KOPT-K1 (cell line): ENCODE results near the gene PPP4R1.
A peak's percentile ranks its signal among the peaks of the same experiment; 100 is the strongest.
"Not testable (repeated sequence)": the region's sequence is repeated elsewhere in the genome, so short reads cannot be mapped to it uniquely, and the experiment has no call there.

ENCODE experiments used
- H3K27ac ChIP-seq: fragments of 200-600 bp; sonication (generic); 2 replicates; pipeline ENCODE4 v1.5.1; 2016; ENCODE audit warnings: antibody characterized with exemption, mild to moderate bottlenecking, low read depth, low read length; ENCODE audit not compliant: poor library complexity, severe bottlenecking
- H3K36me3 ChIP-seq: fragments of 200-600 bp; sonication (generic); 2 replicates; pipeline ENCODE4 v1.5.1; 2017; ENCODE audit warnings: antibody characterized with exemption, mild to moderate bottlenecking, low read length, moderate library complexity; ENCODE audit not compliant: insufficient read depth
- H3K9me3 ChIP-seq: fragments of 200-600 bp; sonication (generic); 2 replicates; pipeline ENCODE4 v1.5.1; 2017; ENCODE audit warnings: antibody characterized with exemption, low read length, mild to moderate bottlenecking; ENCODE audit not compliant: insufficient read depth, poor library complexity, severe bottlenecking

The PPP4R1 gene

DNA sequence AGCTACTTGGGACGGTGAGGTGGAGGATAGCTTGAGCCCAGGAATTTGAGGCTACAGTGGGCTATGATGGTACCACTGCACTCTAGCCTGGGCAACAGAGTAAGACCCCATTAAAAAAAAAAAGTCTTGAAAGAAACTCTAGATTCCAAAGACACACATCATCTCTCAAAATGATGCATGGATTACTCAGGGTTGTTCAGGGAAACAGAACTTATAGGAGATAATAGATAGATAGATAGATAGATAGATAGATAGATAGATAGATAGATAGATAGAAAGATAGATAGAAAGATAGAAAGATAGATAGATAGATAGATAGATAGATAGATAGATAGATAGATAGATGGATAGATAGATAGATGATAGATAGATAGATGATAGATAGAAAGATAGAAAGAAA, 26.7 kb upstream of the PPP4R1 start:
- not testable (repeated sequence) for H3K36me3 ChIP-seq, H3K9me3 ChIP-seq, H3K27ac ChIP-seq

GRCh38 chr18:9638886-9639285, 24.5 kb upstream of the PPP4R1 start:
- no peaks in the 10 kb centered on the region for H3K36me3 ChIP-seq
- no peak overlapping the region for H3K27ac ChIP-seq
- H3K9me3 ChIP-seq, result peaks cover 12% of the 10 kb centered on the region

GRCh38 chr18:9637036-9637767, 22.8 kb upstream of the PPP4R1 start:
- Histone ChIP-seq H3K9me3 (peaks cover 12% of the 10 kb centered on the region), H3K27ac (no peak overlapping the region)

DNA sequence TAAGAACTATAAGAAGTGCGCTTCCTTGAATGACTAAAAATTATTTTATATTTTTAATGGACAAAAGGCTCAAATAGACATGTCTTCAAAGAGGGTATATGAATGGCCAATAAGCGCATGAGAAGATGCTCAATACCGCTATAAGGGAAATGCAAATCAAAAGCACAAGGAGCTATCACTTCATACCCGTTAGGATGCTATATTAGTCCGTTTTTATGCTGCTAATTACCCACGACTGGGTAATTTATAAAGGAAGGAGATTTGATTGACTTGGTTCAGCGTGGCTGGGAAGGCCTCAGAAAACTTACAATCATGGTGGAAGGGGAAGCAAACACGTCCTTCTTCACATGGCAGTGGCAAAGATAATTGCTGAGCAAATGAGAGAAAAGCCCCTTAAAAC, 20.5 kb upstream of the PPP4R1 start:
- Histone ChIP-seq H3K9me3 (peaks cover 12% of the 10 kb centered on the region), H3K36me3 (no peaks in the 10 kb centered on the region), H3K27ac (no peak overlapping the region)

More at GRCh38 chr18:9637036-9637767, 22.8 kb upstream of the PPP4R1 start:
- H3K36me3 ChIP-seq, result no peaks in the 10 kb centered on the region

DNA sequence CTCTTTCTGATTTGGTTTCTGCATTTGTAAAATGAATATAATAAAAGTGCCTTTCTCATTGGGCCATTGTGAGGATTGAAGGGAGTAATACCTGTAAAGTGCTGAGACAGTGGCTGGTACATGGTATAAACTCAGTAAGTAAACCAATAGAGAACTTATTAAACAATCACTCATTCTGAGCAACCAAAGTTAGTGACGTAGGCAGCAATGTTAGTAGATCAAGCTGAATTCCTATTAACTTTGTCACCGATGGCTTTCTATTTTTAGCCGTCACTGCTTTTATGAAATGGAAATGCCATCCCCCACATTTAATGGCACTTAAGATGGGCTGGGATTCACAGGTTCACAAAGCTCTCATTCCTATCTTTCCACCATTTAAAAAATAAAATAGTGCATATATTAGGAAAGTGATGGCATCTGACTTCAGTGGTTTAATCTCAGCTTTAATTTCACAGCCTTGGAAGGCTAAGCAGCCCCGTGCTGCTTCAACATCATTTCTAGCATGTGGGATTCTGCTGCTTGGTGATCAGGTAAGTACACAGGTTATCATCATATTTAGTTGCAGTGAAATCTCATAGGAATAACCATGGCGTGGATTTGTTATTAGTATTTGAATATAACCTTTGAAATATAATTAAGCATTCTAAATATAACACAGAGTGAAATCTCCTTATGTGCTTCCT, 17.6 kb upstream of the PPP4R1 start:
- H3K27ac ChIP-seq, result no peak overlapping the region
- peaks cover 12% of the 10 kb centered on the region for H3K9me3 ChIP-seq
- H3K36me3 ChIP-seq, result no peaks in the 10 kb centered on the region

DNA sequence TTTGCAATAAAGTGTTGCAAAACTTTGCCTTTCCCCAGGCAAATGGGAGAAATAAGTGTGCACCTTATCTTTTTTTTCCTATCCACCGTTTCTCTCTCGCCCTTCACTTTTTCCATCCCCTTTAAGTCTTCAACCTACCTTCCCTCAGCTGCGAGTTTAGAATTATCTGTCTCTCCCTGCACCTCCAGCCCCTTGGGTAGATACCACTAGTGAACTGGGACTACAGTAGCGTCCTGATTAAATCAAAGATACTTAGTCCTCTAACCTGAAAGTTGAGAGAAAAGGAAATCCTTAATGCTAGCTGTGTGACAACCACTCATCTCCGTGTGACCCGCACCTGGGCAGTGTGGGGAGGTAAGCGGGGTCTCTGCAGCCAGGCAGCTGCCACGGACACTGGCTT, 16.1 kb upstream of the PPP4R1 start:
- peaks cover 7% of the 10 kb centered on the region for H3K9me3 ChIP-seq
- no peak overlapping the region for H3K27ac ChIP-seq
- H3K36me3 ChIP-seq, result no peaks in the 10 kb centered on the region

- Histone ChIP-seq H3K9me3 (peaks cover under 1% of the 10 kb centered on the region), H3K27ac (no peak overlapping the region), H3K36me3 (no peaks in the 10 kb centered on the region)
Observed at GRCh38 chr18:9629709-9630108, 15.3 kb upstream of the PPP4R1 start.

DNA sequence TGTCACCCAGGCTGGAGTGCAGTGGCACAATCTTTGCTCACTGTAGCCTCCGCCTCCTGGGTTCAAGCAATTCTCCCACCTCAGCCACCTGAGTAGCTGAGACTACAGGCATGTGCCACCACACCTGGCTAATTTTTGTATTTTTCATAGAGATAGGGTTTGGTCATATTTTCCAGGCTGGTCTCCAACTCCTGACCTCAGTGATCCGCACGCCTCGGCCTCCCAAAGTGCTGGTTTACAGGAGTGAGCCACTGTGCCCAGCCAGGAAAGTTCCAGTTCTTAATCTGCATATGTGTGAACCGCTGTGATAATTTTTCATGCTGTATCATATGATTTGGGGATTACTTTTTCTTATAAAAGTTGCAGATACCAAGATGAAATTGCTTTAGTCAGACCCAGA, 14.6 kb upstream of the PPP4R1 start:
- Histone ChIP-seq H3K9me3 (no peaks in the 10 kb centered on the region), H3K36me3 (no peaks in the 10 kb centered on the region), H3K27ac (no peak overlapping the region)

GRCh38 chr18:9627642-9628041, 13.3 kb upstream of the PPP4R1 start:
- Histone ChIP-seq H3K36me3 (no peaks in the 10 kb centered on the region), H3K27ac (no peak overlapping the region), H3K9me3 (no peaks in the 10 kb centered on the region)

DNA sequence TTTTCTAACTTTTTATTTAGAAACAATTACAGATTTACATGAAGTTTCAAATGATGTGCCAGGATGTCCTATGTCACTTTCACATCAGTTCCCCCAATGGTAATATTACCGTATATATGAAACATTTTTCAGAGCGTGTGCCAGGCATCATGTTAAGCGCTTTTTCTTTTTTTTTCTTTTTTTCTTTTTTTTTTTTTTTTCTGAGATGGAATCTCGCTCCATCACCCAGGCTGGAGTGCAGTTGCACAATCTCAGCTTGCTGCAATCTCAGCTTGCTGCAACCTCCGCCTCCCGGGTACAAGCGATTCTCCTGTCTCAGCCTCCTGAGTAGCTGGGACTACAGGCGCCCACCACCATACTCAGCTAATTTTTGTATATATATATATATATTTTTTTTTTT, 5.6 kb upstream of the PPP4R1 start:
- Histone ChIP-seq H3K27ac (no peak overlapping the region), H3K9me3 (no peaks in the 10 kb centered on the region), H3K36me3 (no peaks in the 10 kb centered on the region)

DNA sequence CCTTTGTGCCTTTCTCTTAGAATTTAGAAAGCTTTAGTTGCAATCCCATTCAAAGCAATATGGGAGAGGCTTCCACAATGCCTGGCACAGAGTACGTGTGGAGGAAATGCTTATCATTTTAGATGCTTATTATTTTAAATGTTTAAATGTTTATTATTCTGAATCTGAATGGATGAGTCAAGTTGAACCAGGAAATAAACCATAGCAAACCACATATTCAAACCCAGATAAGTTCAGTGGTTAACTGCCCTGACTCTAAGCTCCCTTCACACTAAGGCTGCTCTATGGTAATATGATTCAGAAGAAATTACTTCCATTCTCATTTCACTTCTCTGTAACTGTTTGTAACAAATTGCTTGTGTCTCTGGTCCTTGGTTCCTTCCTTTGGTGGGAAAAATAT, 5.2 kb upstream of the PPP4R1 start:
- no peaks in the 10 kb centered on the region for H3K9me3 ChIP-seq
- no peaks in the 10 kb centered on the region for H3K36me3 ChIP-seq
- no peak overlapping the region for H3K27ac ChIP-seq

- H3K27ac ChIP-seq, result no peak overlapping the region
- no peaks in the 10 kb centered on the region for H3K36me3 ChIP-seq
- no peaks in the 10 kb centered on the region for H3K9me3 ChIP-seq
Observed at GRCh38 chr18:9619056-9619455, 4.7 kb upstream of the PPP4R1 start.

GRCh38 chr18:9617006-9617542, 2.7 kb upstream of the PPP4R1 start:
- H3K27ac ChIP-seq, result no peak overlapping the region
- H3K9me3 ChIP-seq, result no peaks in the 10 kb centered on the region
- no peaks in the 10 kb centered on the region for H3K36me3 ChIP-seq

DNA sequence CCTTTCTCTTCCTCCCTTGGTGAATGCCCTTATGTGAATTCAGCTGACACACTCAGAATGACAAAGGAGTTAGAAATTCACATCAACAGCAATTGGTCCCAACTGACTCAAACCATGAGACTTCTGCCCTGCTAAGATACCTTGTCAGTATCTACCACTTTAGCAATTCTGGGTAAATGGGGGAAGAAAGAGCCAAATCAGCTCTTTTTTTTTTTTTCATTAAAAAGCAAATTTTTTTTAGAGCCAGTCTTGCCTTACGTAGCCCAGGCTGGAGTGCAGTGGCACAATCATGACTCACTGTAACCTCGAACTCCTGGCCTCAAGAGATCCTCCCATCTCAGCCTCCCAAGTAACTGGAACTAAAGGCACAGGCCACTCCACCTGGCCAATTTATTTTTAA, 1.7 kb upstream of the PPP4R1 start:
- Histone ChIP-seq H3K9me3 (no peaks in the 10 kb centered on the region), H3K27ac (no peak overlapping the region), H3K36me3 (peaks cover 7% of the 10 kb centered on the region)

DNA sequence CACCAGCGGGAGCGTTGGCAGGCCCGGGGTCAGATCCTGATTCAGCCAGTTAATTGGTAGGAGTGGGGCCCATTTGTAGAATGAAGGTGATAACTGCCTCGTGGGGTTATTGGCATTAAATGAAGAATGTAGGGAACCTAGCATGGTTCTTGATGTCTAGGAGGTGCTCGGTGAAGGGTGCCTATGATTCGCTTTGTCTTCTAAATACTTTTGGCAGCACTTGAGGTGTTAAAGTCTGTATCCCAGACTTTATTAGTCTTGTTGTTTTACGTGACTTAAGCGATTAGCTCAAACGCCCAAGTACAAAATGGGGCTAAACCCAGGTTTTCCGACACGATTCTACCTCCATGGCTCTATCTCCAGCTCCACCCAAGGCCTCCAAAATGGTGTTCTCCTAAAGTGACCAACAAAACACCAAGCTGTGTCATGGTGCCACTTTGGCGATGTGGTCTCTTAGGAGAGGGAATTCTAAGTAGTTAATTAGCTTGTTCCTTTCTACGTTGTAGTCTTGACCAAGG, 980 bp upstream of the PPP4R1 start:
- Histone ChIP-seq H3K36me3 (peaks cover 14% of the 10 kb centered on the region), H3K27ac (peak overlapping the region; percentile 74), H3K9me3 (no peaks in the 10 kb centered on the region)
